ENCODE results near the gene PAWR.
"Not testable (repeated sequence)": the region's sequence is repeated elsewhere in the genome, so short reads cannot be mapped to it uniquely, and the experiment has no call there.

The PAWR gene

DNA sequence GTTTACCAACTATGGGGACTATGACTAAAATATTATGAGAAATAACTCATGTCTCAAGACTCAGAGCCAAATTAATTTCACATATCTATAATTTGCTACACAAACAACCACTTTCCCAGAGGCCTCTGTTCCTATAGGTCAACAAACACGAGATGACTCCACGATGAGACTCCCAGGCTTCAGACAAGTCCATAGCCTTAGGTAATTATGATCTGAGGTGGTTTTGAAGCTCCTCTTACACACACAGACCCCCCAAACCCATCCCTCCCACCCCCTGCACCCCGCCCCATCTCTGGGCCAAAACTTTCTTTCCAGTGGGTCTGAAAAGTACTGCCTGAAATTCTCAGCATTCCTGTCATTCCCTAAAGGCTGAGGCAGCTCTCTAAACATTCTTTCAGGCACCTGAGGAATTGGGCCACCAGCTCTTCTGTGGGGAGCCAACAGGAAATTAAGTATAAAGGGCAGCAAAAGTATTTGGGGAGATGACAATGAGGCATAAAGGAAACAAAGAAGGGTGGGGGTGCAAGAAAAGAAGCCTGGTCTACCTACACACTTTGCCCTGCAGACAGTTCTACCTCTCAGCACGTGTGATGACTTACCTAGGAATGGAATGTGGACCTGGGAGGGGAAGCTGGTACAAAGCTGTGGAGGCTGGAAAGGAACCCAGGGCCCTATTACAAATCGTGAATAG, 143.6 kb downstream of the PAWR start:
- no peak for DNase-seq

DNA sequence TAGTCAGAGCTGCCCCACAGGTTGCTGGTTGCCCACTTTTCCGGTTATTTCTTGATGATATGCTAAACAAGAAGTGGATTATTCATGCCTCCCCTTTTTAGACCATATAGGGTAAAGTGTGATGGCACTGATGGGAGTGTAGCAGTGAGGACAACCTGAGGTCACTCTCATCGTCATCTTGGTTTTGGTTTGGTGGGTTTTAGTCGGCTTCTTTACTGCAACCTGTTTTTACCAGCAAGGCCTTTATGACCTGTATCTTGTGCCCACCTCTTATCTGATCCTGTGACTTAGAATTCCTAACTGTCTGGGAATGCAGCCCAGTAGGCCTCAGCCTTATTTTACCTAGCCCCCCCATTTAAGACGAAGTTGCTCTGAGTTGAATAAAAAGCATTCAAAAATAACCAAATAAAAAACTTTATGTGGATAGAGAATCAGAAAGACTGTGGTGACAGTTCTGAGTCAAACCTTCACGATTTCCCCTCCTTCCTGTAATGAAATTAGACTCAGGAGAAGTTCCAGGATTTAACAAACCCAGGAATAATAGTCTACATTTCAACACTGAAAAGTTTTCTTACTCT, 144.2 kb downstream of the PAWR start:
- no peak for DNase-seq

DNA sequence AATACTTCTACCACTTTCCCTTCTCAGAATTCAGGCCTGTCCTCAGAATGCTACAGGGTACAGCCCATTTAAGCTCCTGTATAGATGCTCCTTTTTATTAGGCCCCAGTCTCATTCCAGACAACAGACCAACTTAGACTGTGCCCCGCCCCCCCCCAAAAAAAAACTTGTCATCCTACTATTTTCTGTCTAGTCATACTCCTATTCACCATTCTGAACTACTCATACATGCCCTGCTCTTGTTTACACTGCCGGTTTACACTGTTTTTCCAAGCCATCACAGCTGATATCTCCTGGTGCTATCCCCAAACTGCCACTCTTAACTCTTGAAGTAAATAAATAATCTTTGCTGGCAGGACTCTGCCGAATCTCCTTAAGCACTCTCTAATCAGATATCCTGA, 146.3 kb downstream of the PAWR start:
- not testable (repeated sequence) for DNase-seq

DNA sequence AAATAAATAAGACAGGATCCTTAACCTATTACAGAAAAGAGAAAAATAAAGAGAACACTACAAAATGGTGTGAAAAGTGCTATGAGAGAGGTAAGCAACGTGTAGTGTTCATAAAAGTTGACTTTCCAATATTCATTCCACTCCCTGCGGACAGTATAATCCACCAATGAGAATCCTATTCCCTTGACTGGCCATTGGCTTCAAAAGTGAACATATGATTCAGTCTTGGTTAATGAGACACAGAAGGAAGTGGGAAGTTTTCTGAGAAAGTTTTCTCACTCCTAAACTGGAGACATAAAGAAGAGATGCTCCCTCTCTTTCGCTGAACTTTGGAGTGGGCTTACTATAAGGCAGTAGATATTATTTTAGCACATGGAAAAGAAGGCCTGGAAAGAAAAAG, 153.1 kb downstream of the PAWR start:
- no peak for DNase-seq

DNA sequence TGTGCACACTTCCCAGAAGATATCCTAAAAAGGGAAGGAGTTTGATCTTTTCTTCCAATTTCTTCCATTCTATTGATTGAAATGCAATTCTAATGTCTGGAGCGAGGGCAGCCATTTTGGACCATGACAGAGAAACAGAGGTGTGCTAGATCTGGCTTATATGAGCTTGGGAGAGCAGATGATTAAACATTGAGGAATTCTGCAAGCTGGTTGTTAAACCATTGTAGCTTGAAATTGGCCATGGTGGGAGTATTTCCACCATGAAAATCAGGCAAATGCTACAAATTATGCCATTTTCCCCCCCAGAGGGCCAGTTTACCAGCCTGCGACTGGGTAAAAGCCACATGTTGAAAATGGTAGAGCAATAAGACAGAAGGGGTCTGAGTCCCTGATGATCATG, 155.0 kb downstream of the PAWR start:
- no peak for DNase-seq
